ELF-1 (cell line): Measurements from ENCODE around the gene POLR2I.
A peak's percentile ranks its signal among the peaks of the same experiment; 100 is the strongest.
"Not testable (repeated sequence)": the region's sequence is repeated elsewhere in the genome, so short reads cannot be mapped to it uniquely, and the experiment has no call there.

Experiments used
- DNase-seq: peaks from one replicate; pipeline ENCODE4 v3.0.0-alpha.2; 2016; ENCODE audit warnings: low read depth, low spot score

Gene POLR2I

DNA sequence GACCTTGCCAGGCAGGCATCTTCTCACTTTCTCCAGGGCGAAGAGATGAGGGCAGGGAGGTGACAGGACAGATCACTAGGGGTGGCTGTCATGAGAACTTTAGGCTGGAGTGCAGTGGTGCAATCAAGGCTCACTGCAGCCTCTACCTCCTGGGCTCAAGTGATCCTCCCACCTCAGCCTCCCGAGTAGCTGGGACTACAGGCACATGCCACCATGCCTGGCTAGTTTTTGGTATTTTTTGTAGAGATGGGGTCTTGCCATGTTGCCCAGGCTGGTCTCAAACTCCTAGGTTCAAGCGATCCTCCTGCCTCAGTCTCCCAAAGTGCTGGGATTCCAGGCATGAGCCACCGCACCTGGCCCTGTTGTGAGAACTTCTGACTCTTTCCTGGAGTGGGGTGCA, 20.2 kb upstream of the POLR2I start:
- DNase-seq: not testable (repeated sequence)

DNA sequence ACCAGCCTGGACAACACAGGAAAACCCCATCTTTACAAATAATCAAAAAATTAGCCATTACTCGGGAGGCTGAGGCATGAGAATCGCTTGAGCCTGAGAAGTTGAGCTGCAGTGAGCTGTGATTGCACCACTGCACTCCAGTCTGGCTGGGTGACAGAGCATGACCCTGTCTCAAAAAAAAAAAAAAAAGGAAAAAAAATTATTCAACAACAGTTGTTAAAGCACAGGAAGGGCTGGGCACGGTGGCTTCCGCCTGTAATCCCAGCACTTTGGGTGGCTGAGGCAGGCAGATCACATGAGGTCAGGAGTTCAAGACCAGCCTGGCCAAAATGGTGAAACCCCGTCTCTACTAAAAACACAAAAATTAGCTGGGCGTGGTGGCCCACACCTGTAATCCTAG, 16.5 kb upstream of the POLR2I start:
- DNase-seq: not testable (repeated sequence)

DNA sequence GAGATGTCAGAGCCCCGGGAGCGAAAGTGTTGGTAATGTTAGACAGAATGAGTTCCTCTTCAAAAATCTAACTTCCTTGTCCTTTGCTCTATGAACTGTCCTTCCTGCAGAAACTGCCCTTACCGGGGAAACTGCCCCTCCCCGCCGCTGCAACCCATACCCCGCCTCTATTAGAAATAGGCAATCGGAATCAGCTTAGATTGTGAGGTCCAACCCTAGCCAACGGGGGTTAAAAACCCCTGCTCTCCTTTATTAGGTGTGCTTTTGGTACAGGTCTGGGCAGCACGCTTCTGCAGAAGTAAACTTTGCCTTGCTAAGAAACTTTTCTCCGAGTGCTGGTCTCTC, 13.7 kb upstream of the POLR2I start:
- DNase-seq: no peak

DNA sequence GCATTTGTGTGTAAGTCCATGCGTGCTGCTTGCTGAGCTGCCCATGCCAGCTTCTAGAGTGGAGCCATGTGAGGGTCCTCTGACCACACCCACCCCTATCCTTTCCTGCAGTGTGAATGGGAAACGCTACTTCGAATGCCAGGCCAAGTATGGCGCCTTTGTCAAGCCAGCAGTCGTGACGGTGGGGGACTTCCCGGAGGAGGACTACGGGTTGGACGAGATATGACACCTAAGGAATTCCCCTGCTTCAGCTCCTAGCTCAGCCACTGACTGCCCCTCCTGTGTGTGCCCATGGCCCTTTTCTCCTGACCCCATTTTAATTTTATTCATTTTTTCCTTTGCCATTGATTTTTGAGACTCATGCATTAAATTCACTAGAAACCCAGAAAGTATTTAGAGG, 10.9 kb upstream of the POLR2I start:
- DNase-seq: no peak

DNA sequence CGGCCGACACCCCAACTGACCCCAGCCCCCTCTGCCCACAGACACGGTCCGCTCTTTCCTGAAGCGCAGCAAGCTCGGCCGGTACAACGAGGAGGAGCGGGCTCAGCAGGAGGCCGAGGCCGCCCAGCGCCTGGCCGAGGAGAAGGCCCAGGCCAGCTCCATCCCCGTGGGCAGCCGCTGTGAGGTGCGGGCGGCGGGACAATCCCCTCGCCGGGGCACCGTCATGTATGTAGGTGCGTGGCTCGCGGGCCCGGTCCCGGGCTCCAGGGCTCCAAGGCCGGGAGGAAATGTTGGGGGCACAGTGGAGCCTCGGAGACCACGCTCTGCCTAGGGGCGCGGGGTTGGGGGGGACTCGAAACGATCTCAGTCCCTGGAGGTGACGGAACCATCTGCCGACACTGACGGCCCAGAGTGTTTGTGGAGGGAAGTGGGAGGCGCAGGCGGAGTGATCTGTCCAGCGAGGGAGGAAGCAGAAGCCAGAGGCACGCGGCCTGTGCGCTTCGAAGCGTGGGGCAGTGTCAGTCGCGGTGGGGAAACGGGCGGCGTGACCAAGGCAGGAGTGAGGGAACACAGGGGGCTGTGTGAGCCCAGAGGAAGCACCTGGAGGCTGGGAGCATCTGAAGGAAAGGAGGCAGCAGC, 6.9 kb upstream of the POLR2I start:
- no peak for DNase-seq

DNA sequence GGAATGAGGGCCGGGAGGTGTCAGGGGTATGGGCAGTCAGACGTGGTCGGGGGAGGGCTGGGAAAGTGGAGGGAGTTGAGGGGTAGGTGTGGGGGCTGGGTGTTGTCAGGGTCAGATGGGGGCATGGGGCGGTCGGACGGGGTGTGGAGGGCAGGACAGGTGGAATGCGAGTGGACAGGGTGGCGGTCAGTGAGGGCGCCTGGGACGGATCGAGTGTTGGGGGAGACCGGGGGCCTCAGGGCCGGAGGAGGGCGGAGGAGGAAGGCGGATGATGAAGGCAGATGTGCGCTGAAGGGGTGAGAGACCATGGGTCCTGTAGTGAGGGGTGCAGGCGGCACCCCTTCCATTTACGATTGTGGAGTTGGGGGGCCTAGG, 6.3 kb upstream of the POLR2I start:
- DNase-seq: no peak

DNA sequence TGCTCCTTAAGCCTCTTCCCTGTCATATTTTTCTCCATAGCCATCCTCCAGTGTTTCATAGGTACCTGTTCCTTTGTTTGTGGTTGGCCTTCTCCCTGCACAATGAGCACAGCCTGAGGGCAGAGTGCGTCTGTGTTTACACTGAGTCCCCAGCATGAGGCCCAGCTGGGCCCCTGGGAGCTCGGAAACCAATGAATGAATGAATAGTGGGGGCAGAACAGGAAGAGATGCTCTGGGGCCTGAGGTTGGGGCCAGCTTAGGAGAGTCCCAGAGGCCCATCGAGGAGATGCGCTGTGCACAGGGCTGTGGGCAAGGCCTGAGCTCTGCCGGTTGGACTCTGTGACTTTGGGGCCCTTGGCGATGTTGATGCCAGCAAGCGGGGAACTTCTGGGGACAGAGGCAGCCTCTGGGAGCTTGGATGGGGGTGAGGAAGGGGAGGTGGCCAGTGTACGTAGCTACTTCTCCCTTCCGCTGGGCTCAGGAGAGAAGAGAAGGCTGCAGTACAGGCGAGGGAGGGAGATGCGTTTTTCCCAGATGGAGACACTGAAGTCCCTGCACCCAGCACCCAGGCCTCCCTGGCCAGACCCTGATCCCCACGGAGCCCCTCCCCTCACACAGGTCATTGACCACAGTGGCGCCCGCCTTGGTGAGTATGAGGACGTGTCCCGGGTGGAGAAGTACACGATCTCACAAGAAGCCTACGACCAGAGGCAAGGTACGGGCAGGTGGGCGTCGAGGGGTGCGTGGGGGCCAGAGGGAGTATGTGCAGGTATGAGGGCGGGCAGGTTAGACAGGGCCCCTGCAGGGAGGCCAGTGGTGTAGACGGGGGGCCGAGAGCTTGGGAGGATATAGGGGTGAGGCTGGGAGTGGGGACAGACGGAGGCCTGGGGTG, 5.7 kb upstream of the POLR2I start:
- DNase-seq: peak; percentile 77

DNA sequence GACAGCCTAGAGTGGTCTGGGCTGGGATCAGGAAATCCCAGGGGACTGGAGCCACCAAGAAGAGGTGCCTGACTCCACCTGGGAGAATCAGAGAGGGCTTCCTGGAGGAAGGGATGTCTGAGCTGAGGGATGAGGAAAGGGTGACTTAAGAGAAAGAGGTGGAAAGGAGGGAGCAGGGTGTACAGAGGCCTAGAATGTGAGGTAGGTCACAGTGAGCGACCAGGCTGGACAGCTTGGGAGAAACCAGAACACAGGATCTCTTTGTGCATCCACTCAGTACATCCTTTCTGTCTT, 1.6 kb upstream of the POLR2I start:
- no peak for DNase-seq

DNA sequence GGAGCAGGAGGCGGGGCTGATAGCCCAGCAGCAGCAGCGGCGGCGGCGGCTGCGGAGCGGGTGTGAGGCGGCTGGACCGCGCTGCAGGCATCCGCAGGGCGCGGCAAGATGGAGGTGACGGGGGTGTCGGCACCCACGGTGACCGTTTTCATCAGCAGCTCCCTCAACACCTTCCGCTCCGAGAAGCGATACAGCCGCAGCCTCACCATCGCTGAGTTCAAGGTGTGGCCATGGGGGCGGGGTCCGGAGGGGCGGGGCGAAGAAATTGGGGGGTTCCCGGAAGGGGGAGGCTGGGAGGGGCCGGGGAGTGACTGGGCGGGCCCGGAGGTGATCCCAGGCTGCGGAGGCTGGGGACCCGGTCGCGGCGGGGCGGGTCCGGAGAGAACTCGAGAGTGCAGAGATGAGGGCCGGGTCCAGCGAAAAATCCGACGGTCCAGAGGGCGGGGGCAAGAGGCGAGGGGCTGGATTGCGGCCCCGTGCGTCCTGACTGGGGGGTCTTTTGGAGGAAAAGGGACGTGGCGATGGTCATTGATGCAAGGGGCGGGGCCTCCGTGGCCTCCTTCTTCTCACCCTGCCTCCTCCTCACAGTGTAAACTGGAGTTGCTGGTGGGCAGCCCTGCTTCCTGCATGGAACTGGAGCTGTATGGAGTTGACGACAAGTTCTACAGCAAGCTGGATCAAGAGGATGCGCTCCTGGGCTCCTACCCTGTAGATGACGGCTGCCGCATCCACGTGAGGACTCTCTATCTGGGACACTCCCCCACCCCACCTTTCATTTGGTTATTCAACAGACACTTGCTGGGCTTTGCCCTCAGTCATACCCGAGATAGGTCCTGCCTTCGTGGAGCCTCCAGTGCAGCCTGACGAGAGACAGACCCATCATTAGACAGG, 1.0 kb upstream of the POLR2I start, which contains the start of gene TBCB:
TBCB (plus strand) TSS at position 16 of the 891 bp plus-strand sequence; CDS start at position 109, 93 bp downstream.
- peak; percentile 53 for DNase-seq

DNA sequence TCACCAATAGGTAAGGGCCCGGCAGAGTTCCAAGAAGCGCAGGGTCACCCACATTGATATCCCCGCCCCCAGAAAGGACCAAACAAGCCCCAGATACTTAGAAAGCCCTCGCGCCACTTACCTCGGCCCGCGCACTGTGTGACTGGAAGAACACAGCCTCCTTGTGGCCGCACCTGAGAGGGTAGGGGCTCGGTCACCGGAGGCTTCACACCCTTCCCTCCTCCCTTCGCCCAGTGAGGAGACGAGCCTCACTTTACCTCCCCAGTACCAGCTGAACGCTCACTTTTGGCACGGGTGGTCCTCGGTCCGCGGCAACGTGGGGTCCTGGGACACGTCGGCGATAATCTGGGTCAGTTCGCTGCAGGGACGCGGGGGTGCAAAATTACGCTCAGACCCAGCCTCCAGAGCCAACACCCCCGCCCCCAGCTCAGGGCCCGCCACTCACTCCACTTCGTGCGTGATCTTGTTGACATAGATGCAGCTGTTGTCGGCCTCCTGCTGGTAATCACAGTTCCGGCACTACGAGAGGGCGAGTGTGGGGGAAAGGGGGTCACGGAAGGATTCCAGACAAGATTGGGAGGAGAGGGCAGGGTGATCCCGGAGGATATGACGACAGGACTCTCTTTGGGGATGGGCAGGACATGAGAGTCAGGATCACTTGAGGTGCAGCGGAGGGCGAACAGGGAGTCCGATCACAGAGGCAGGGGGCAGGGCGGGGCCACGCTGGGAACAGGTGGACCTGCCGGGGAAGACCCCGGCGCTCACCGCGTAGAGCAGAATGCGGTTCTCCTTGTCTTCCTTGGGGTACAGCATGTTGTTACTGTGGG, 568 bp downstream of the POLR2I start:
- DNase-seq: peak; percentile 40

DNA sequence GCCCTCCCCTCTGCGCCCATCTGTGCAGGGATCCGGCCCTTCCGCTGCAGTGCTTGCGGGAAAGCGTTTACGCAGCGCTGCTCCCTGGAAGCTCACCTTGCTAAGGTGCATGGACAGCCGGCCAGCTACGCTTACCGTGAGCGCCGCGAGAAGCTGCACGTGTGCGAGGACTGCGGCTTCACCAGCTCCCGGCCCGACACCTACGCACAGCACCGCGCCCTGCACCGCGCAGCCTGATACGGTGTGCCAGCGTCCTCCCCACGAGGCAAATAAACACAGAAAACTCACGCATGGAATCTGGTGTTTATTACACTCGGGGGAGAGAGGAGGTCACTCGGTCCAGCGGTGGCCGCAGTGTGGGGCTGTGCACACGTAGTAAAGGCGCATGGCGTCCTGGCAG, 1.2 kb downstream of the POLR2I start:
- DNase-seq: no peak

DNA sequence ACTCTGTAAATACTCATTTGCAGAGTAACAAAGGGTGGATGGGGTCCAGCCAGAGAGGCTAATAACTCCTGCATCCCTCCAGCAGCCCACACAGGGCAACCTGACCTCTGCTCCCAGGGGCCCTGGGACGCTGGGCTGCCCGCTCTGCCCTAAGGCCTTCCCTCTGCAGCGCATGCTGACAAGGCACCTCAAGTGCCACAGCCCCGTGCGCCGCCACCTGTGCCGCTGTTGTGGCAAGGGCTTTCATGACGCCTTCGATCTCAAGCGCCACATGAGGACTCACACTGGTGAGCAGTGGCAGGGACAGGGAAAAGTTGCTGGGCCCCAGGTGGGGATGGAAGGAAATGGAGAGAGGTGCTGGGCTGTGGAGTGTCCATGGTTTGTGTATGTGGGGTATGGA, 2.0 kb downstream of the POLR2I start:
- no peak for DNase-seq

DNA sequence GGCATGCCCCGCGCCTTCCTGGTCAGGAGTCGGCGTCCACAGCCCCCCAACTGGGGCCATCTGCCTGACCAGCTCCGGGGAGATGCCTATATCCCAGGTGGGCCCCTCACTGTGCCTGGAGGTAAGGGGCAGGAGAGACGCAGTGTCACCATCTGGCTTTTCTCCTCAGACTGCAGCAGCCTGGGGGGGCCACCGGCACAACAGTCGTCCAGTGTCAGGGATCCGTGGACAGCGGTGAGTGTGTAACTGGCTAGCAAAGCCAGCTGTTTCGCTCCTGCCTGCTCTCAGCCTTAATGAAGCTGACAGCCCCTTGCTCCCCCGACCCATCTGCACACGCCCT, 3.5 kb downstream of the POLR2I start:
- peak; percentile 47 for DNase-seq

DNA sequence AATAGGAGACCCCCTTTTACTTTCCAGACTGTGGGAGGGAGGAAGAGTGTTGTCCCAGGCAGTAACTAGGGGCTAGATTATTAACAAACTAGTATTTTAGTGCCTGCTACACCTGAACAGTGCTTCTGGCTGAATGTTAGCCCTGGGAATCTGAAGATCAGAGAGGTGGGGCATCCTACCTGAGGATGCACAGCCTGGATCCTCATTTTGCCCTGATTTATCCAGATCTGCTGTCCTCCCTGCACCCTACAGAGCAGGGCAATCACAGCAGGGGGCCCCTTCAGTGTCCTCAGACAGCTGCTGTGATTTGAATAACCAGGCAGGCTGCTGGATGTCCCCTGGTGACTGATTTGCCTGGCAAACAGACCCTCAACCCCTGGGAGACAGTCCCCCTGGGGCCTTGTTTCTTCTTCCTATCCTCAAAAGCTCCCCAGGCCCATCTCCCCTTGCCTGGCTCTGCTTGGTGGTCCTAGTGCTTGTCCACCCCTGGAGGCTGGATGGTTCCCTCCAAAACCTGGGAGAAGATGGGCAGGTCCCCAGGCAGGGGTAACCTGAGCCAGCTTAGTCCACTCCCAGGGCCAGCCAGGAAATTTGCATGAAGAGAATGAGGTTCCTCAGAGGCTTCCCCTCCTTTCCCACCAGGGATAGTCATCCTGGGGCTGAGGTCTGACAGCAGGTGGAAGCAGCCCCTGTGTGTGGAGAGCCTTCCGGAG, 4.0 kb downstream of the POLR2I start, which contains the start of gene OVOL3:
OVOL3 (plus strand) TSS at position 657 of the 713 bp plus-strand sequence. CDS start 60 bp downstream, outside the sequence.
- peak; percentile 71 for DNase-seq

DNA sequence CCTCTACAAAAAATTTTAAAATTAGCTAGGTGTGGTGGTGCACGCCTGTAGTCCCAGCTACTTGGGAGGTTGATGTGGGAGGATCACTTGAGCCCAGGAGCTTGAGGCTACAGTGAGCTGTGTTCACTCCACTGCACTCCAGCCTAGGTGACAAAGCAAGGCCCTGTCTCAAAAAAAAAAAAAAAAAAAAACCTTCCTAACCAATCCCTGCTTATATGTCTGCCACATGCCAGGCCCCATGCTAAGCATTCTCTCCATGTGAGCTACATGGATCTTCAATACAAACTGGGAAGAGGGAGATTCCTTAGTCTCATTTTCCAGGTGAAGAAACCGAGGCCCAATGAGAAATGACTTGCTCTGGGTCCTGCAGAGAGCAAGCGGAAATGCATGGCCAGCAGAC, 6.0 kb downstream of the POLR2I start:
- no peak for DNase-seq

DNA sequence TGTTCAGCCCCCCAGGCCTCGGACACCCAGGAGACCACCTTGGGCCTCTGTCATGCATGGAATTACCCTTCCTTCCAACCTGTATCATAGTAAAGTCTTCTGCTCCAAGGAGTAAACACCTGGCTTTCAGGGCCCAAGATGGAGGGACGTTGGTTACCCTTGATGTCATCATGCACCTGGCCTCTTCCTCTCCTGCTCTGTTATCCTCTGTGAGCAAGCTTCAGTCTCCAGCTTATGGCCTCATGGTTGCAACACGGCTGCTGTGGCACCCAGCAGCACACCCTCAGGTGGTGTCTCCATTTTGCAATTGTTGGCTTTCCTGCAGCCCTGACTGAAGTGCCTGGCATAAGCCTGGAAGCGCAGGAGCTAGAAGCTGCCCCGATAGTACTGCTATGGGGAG, 7.7 kb downstream of the POLR2I start:
- DNase-seq: no peak

DNA sequence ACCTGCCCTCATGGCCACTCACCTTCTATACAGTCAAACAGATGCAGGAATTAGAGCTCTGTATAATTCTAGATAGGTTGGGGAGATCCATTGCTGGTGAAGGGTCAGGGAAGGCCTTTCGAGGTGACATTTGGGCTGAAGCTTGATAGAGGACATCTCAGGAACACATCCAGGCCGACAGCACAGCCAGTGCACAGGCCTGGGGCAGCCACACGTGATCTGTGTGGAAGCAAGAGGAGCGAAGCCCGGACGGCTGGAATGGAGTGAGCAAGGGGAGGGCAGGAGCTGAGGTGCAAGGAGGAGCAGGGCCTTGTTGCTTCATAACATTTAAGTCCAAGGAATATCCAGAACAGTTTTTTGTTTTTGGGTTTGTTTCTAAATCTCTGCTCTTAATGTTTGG, 8.2 kb downstream of the POLR2I start:
- no peak for DNase-seq

DNA sequence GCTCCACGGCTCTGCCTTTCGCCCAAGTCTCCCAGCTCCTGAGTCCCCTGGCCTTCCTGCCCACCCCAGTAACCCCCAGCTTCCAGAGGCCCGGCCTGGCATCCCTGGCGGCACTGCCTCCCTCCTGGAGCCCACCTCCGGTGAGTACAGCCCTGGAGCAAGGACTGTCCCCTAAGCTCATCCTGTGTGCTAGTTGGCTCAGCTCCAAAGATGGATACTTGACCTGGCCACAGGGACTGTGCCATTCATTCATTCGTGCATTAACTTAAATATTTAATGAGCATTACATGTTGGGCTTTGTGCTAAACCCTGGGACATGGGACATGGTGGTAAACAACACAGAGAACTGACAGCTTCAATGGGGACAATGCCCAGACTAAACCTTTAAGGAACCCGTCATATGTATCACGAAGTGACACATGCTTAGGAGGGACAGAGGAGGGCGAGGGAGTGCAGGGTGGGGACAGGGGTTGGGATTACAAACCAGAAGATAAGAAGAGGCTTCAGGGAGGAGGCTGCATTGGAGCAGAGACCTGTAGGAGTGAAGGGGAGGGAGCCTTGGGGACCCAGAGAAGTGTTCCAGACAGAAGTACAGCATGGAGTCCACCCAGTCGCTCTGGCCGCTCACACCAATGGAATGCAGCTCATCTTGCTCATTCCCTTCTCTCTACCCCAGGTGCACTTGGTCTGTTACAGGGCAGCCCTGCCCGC, 10.7 kb downstream of the POLR2I start:
- no peak for DNase-seq

DNA sequence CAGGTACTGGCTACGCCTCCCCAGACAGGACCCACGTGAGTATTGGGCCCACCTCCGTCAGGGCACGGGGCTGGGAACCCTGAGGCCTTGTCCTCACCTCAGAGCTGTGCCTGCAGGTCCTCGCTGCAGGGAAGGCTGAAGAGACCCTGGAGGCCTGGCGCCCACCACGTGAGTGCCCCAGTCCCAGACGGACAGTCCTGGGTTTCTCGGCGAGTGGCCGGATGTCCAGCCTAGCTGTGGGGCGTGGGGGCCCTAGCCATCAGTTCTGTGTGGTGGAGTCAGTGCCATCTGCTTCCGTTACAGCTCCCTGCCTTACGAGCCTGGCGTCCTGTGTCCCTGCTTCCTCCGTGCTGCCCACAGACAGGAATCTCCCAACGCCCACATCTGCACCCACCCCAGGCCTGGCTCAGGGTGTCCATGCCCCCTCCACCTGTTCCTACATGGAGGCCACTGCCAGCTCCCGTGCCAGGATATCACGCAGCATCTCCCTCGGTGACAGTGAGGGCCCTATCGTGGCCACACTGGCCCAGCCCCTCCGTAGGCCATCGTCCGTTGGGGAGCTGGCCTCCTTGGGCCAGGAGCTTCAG, 11.5 kb downstream of the POLR2I start:
- no peak for DNase-seq
